ENCODE results near the gene MAZ.

DNA sequence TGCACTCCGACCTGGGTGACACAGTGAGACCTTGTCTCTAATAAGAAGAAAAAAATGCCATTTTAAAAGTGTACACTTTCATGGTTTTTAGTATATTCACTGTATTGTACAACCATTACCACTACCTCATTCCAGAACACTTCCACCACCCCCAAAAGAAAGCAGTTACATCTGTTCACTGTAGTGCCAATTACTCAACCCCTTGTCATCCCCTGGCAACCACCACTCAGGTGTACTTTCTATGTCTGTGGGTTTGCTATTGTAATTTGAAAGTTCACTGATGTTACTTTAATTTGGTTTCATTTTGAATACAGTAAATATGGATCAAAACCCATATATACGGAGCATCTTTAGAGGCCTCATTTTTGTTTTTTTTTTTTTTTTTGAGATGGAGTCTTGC is 22.2 kb upstream of the MAZ start:
- TF ChIP-seq, protein P1, sequence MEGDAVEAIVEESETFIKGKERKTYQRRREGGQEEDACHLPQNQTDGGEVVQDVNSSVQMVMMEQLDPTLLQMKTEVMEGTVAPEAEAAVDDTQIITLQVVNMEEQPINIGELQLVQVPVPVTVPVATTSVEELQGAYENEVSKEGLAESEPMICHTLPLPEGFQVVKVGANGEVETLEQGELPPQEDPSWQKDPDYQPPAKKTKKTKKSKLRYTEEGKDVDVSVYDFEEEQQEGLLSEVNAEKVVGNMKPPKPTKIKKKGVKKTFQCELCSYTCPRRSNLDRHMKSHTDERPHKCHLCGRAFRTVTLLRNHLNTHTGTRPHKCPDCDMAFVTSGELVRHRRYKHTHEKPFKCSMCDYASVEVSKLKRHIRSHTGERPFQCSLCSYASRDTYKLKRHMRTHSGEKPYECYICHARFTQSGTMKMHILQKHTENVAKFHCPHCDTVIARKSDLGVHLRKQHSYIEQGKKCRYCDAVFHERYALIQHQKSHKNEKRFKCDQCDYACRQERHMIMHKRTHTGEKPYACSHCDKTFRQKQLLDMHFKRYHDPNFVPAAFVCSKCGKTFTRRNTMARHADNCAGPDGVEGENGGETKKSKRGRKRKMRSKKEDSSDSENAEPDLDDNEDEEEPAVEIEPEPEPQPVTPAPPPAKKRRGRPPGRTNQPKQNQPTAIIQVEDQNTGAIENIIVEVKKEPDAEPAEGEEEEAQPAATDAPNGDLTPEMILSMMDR (IDR thresholded peaks at IDR 0.05; ENCODE audit: low read depth, low read length): no peak
- TF ChIP-seq POLR2A (IDR thresholded peaks at IDR 0.05; ENCODE audit: extremely low read depth, insufficient read length) (no peak), MYC (IDR thresholded peaks at IDR 0.05; ENCODE audit: low read depth, low read length) (no peak)

All from NB4 (cell line).